ENCODE data around the gene GALNTL6.

- TF ChIP-seq CTCF (IDR thresholded peaks at IDR 0.05) (no peak), POLR2A (IDR thresholded peaks at IDR 0.05) (no peak)
Measured at GRCh38 chr4:172997217-172997609, 1184.0 kb downstream of the GALNTL6 start.

All from lower leg skin (tissue), 3 donors.